CD8-positive, alpha-beta memory T cell (primary cell): ENCODE measurements around the gene FOXK1. TPM values are rescaled to one million over a fixed set of nuclear protein-coding genes. Genes with fewer than 3 reads are reported as not detected.
A peak's percentile ranks its signal among the peaks of the same experiment; 100 is the strongest.

ENCODE experiments used
- CTCF ChIA-PET: fragments of 350-600 bp; sonication (Branson Sonifier 250); formaldehyde crosslinking; loops from one replicate; lab custom pipeline; 2021; ENCODE audit warnings: antibody characterized with exemption; lab: Charles Lee
- POLR2A ChIA-PET: fragments of 350-600 bp; sonication (Branson Sonifier 250); formaldehyde crosslinking; loops from one replicate; lab custom pipeline; 2021; ENCODE audit warnings: antibody characterized with exemption; lab: Charles Lee
- DNase-seq, 5 donors: peaks; one replicate each; pipeline versions ENCODE4 v3.0.0 to v3.0.0-alpha.2; 2020 to 2022; ENCODE audit warnings: mixed read lengths in 1 of 5
- H3K27ac ChIP-seq: one replicate; pipeline ENCODE4 v1.7.0; 2013; ENCODE audit warnings: low read depth, mild to moderate bottlenecking, low read length, moderate library complexity
- H3K27me3 ChIP-seq: 2 replicates; pipeline ENCODE4 v1.7.0; 2013; ENCODE audit warnings: low read length, mild to moderate bottlenecking; ENCODE audit not compliant: insufficient read depth, poor library complexity, severe bottlenecking
- H3K36me3 ChIP-seq: 2 replicates; pipeline ENCODE4 v1.7.0; 2013; ENCODE audit warnings: mild to moderate bottlenecking, low read length, moderate library complexity; ENCODE audit not compliant: insufficient read depth
- H3K4me1 ChIP-seq: 2 replicates; pipeline ENCODE4 v1.7.0; 2013; ENCODE audit warnings: mild to moderate bottlenecking, low read length, moderate library complexity; ENCODE audit not compliant: insufficient read depth
- H3K4me3 ChIP-seq: 2 replicates; pipeline ENCODE4 v1.7.0; 2013; ENCODE audit warnings: mild to moderate bottlenecking, low read length
- H3K9me3 ChIP-seq: 2 replicates; pipeline ENCODE4 v1.7.0; 2013; ENCODE audit warnings: mild to moderate bottlenecking, low read length
- H3K27ac Mint-ChIP-seq, 8 donors: one replicate each; pipeline ENCODE4 v1.8.0; 2020 to 2021; ENCODE audit warnings: mixed read lengths in 8 of 8, mild to moderate bottlenecking in 6 of 8, inconsistent platforms in 3 of 8, moderate library complexity in 3 of 8
- H3K27me3 Mint-ChIP-seq, 2 donors: one replicate each; pipeline ENCODE4 v1.8.0; 2020 to 2021; ENCODE audit warnings: mixed read lengths in 2 of 2, mild to moderate bottlenecking in 1 of 2, moderate library complexity in 1 of 2
- H3K36me3 Mint-ChIP-seq, 3 donors: one replicate each; pipeline ENCODE4 v1.8.0; 2020 to 2021; ENCODE audit warnings: mixed read lengths in 3 of 3, inconsistent platforms in 1 of 3, mild to moderate bottlenecking in 1 of 3
- H3K4me1 Mint-ChIP-seq, 3 donors: one replicate each; pipeline ENCODE4 v1.8.0; 2020 to 2021; ENCODE audit warnings: mixed read lengths in 3 of 3, inconsistent platforms in 1 of 3, mild to moderate bottlenecking in 1 of 3
- H3K4me3 Mint-ChIP-seq, 7 donors: one replicate each; pipeline ENCODE4 v1.8.0; 2020 to 2021; ENCODE audit warnings: mixed read lengths in 7 of 7, mild to moderate bottlenecking in 6 of 7, moderate library complexity in 4 of 7, inconsistent platforms in 2 of 7
- H3K9me3 Mint-ChIP-seq, 5 donors: one replicate each; pipeline ENCODE4 v1.8.0; 2020 to 2022; ENCODE audit warnings: mixed read lengths in 5 of 5, mild to moderate bottlenecking in 3 of 5, moderate library complexity in 2 of 5, inconsistent platforms in 1 of 5
- polyA plus RNA-seq: library from polyadenylated mRNA; unstranded; fragments of 300-500 nt; fragmentation: Illumina TruSeq; gene quantifications from one replicate; pipeline ENCODE4 v1.2.3, GENCODE V29; 2021
- total RNA-seq, 2 experiments: library from RNA; stranded (reverse); gene quantifications; one replicate each; pipeline ENCODE4 v1.2.3, GENCODE V29; 2021

FOXK1 gene
- total and polyA plus RNA-seq, 3 experiments from 2014 or later, result 4.5 to 38.4 (median 35.6) TPM

DNA sequence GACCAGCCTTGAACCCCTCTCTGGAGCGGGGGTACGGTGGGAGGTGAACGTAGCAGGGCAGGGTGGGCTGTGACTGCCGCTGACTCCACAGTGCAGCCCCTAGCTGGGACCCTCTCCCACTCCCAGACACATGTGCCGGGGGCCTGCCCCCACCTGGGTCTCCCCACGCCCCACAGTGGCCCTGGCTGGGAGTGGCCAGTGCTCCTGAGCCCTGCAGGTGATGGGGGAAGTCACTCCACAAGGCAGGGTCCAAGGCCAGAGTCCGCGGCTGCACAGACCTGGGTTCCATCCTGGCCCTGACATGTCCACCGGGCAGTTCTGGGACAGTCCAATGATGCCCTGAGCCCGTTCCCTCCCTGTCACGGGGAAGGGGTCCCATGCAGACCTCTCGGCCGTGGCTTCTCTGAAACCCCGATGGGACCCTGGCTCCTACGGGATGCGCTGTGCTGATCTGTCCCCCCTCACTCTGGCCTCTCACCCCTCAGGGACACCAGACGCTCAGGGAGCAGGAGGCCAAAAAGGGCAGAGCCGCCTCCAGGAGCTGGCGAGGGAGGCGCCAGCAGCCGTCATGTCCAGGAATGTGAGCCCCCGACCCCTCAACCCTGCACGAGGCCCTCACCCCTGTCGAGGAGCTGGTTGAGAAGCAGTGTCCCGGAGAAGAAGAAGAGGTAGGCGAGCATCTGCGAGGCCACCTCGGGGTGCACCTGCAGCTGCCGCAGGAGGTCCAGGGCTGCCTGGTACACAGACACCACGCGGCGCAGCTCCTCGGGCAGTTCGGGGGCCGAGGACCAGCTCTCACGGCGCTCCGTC, 133.7 kb downstream of the FOXK1 start:
- ChIA-PET CTCF (no interaction called here), POLR2A (no interaction called here)
- Histone ChIP-seq H3K4me3 (no peak overlapping the region), H3K4me1 (no peaks in the 10 kb centered on the region), H3K9me3 (no peaks in the 10 kb centered on the region), H3K36me3 (no peaks in the 10 kb centered on the region), H3K27ac (no peak overlapping the region), H3K27me3 (no peaks in the 10 kb centered on the region)
- Mint-ChIP-seq H3K27ac (no peak overlapping the region), H3K4me1 (no peaks in the 10 kb centered on the region), H3K27me3 (peaks cover 8 to 32% of the 10 kb centered on the region in 2 donors), H3K4me3 (no peak overlapping the region), H3K9me3 (peaks cover 0 to 5% (median 0%) of the 10 kb centered on the region in 5 donors), H3K36me3 (no peaks in the 10 kb centered on the region)
- DNase-seq, result no peak

DNA sequence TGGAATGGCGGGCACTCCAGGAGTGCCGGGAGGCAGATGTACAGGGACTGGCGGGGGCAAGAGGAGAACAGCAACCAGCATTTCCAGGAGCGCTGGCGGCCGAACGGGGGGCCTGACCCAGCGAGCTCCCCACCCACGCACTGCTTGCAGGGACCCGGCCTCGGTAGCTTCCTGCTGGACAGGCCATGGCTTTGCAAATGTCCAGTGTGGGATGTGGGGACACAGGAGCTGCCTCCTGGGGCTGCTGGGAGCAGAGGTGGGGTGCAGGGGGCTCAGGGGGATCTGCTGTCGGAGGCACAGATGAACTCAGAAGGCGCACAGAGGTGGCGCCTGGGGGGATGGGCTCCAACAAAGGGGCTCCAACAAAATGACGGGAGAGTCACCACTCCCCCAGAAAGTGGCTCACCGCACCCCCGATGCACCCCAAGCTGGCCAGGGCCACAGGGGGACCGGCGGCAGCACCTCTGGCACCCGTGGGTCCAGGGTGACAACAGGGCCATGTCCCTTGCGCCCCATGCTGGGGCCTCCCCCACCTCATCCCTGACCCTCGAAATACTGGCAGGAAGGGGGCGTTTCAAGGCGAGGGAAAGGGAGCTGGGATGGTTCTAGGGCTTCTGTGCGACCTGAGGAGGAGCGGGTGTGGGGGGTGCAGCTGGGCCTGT, 134.5 kb downstream of the FOXK1 start:
- ChIA-PET POLR2A (no interaction called here), CTCF (no interaction called here)
- peaks cover 0 to 5% (median 0%) of the 10 kb centered on the region in 5 donors for H3K9me3 Mint-ChIP-seq
- no peak overlapping the region for H3K4me3 ChIP-seq
- no peaks in the 10 kb centered on the region for H3K36me3 Mint-ChIP-seq
- H3K27me3 ChIP-seq, result no peaks in the 10 kb centered on the region
- no peaks in the 10 kb centered on the region for H3K9me3 ChIP-seq
- no peaks in the 10 kb centered on the region for H3K4me1 ChIP-seq
- H3K4me3 Mint-ChIP-seq, result no peak overlapping the region
- no peak overlapping the region for H3K27ac ChIP-seq
- DNase-seq, result no peak
- peaks cover 6 to 32% of the 10 kb centered on the region in 2 donors for H3K27me3 Mint-ChIP-seq
- no peaks in the 10 kb centered on the region for H3K36me3 ChIP-seq
- H3K27ac Mint-ChIP-seq, result no peak overlapping the region
- no peaks in the 10 kb centered on the region for H3K4me1 Mint-ChIP-seq

DNA sequence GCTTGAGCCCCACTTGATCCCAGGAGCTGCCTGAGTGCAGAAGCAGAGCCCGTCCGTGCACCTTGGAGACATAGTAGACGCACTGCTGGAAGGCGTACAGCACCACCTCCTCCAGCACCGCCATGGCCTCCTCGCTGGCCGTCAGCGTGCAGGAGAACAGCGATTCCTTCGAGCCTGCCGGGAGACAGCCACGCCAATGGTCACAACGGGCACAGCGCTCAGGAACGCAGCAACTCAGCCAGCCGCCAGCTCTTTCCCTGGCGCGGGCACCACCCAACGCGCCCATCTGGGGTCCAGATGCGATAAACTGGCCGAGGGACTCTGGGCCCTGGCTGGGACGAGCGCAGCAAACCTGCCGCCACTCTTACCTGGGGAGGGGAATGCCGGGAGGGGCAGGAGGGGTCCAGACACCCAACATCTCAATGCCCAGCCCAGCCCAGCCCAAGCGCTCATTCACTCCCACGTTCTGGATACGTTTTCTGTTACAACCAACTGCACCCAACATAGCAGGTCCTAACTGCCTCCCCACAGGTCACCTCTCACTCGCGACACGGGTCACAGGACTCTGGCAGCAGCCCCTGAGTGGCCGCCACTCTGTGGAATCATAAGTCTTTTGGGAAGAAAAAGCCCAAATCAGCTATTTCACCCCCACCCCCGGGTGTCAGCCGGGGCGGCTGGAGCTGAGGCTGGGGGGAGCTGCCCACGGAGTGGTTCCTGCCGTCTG, 135.2 kb downstream of the FOXK1 start:
- H3K9me3 Mint-ChIP-seq, result peaks cover 0 to 5% (median 0%) of the 10 kb centered on the region in 5 donors
- CTCF ChIA-PET, result no interaction called here
- H3K4me3 Mint-ChIP-seq, result no peak overlapping the region

DNA sequence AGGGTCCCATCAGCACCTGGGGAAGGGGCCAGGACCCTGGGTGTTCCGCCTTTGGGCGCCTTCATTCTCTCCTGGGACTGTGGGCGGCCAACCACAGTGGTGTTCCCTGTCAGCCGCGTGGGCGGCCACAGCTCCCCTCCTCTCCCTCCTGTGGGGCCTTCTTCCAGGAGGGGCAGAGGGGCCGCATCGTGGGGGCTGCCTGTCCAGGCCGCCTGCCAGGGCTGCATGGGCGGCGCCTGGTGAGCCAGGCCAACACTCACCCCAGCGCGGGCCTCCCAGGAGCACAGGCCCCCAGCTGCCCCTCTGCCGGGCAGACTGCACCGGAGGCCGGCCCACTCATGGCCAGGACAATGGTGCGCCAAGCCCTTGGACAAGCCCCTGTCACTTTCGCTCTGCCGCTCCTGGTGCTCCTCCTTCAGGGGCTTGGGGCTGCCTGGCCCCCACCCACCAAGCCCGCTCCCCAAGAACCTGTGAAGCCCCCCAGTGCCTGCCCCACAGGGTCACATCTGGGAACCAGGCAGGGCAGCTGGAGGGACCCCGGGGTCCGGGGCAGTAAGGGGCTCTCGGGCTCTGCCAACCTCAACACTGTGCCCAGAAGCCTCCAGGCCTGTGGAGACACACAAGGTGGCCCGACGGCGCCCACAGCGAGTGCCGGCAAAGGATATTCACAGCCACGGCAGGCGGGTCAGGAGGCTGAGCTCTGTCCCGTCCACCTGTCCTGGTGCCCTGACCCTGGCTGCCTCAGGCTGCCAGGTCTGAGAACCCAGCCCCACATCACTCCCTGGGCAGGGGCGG, 136.1 kb downstream of the FOXK1 start:
- H3K27me3 ChIP-seq, result no peaks in the 10 kb centered on the region
- no peak overlapping the region for H3K4me3 Mint-ChIP-seq
- CTCF ChIA-PET, result no interaction called here

More for the DNA sequence above, 135.2 kb downstream of the FOXK1 start:
- H3K27me3 ChIP-seq, result no peaks in the 10 kb centered on the region
- no peak overlapping the region for H3K4me3 ChIP-seq
- peaks cover 6 to 32% of the 10 kb centered on the region in 2 donors for H3K27me3 Mint-ChIP-seq
- H3K36me3 Mint-ChIP-seq, result no peaks in the 10 kb centered on the region
- DNase-seq, result no peak
- no peaks in the 10 kb centered on the region for H3K9me3 ChIP-seq
- POLR2A ChIA-PET, result no interaction called here
- H3K4me1 ChIP-seq, result no peaks in the 10 kb centered on the region
- no peaks in the 10 kb centered on the region for H3K36me3 ChIP-seq
- H3K27ac Mint-ChIP-seq, result no peak overlapping the region
- H3K4me1 Mint-ChIP-seq, result no peaks in the 10 kb centered on the region
- H3K27ac ChIP-seq, result no peak overlapping the region

DNA sequence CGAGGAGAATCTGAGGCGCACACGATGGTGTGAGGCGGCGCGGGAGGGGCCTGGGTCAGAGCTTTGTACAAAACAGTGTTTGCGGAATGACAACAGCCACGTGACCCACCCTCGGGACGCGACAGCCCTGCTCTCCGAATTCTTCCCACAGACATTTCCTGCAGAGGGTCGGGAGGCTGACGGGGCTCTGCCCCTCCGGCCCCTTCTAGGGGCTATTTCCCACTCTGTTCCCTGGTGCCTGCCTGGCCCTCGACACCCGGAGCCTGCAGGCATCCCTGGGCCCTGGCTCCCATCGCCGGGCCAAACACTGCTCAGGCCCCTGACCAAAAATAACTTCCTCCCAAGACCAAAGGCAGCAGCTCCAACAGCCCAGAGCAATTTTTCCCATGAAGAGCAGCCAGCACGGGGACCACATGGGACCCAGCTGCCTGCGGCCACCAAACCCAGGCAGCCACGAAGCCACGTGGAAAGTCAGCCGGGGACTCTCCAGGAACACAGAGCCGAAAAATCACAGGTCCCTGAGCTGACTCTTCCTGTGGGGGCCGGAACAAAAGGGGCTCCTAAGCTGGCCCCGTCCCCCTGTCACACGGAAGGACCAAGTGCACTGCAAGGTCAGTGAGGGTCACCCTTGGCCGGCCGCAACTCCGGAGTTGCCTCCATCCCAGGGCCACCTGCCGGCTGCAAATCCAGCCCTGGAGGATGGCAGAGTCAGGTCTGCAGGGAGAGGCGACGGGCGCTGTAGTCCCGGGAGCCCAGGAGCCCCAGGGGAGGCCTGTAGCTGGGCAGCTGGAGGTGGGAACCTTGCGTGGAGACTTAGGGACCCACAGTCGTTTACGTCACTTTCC, 137.7 kb downstream of the FOXK1 start:
- no peak for DNase-seq
- H3K4me3 ChIP-seq, result no peak overlapping the region
- CTCF ChIA-PET, result no interaction called here
- H3K36me3 ChIP-seq, result no peaks in the 10 kb centered on the region
- Mint-ChIP-seq H3K36me3 (no peaks in the 10 kb centered on the region), H3K9me3 (no peaks in the 10 kb centered on the region), H3K4me1 (no peaks in the 10 kb centered on the region), H3K27me3 (peaks cover 3 to 14% of the 10 kb centered on the region in 2 donors), H3K4me3 (no peak overlapping the region), H3K27ac (peak overlapping the region in 1 of 8 donors; percentile 22)
- H3K27me3 ChIP-seq, result no peaks in the 10 kb centered on the region
- H3K27ac ChIP-seq, result no peak overlapping the region
- POLR2A ChIA-PET, result no interaction called here
- no peaks in the 10 kb centered on the region for H3K4me1 ChIP-seq
- H3K9me3 ChIP-seq, result no peaks in the 10 kb centered on the region

More for the DNA sequence above, 136.1 kb downstream of the FOXK1 start:
- Histone ChIP-seq H3K9me3 (no peaks in the 10 kb centered on the region), H3K4me1 (no peaks in the 10 kb centered on the region), H3K36me3 (no peaks in the 10 kb centered on the region), H3K4me3 (no peak overlapping the region), H3K27ac (no peak overlapping the region)
- Mint-ChIP-seq H3K4me1 (no peaks in the 10 kb centered on the region), H3K36me3 (no peaks in the 10 kb centered on the region), H3K9me3 (peaks cover 0 to 2% (median 0%) of the 10 kb centered on the region in 5 donors), H3K27me3 (peaks cover 6 to 30% of the 10 kb centered on the region in 2 donors), H3K27ac (no peak overlapping the region)
- POLR2A ChIA-PET, result no interaction called here
- DNase-seq, result no peak

DNA sequence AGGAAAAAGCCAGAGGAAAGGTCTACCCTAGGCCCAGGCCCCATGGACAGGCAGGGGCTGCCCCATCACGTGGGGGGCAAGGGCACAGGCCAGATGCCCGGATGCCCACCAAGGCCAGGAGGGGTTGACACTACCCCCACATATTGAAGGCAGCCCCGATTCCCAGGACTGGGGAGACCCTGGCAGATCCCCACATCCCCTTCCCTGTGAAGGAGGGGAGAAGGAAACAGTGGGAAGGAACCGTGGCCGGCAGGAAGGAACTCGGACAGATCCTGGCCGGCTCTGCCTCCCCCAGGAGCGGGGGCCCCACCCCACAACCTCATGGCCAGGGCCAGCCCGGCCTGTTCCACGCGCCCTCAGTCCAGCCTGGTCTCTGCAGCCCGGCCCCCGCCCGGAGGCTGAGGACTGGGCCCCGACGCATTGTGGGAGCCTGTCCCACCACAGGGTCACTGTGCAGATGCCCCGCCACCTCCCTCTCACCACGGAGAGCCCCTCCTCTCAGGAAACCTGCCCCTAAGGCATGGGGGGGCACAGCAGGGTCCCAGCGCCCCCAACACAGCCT, 138.4 kb downstream of the FOXK1 start:
- ChIA-PET CTCF (no interaction called here), POLR2A (no interaction called here)
- no peak overlapping the region for H3K4me3 ChIP-seq
- Mint-ChIP-seq H3K36me3 (no peaks in the 10 kb centered on the region), H3K4me3 (no peak overlapping the region), H3K4me1 (no peaks in the 10 kb centered on the region), H3K9me3 (no peaks in the 10 kb centered on the region), H3K27ac (peak overlapping the region in 1 of 8 donors; percentile 33), H3K27me3 (peaks cover 5 to 13% of the 10 kb centered on the region in 2 donors)
- no peaks in the 10 kb centered on the region for H3K9me3 ChIP-seq
- DNase-seq, result peak in 1 of 5 donors; percentile 43
- no peak overlapping the region for H3K27ac ChIP-seq
- H3K4me1 ChIP-seq, result no peaks in the 10 kb centered on the region
- H3K27me3 ChIP-seq, result no peaks in the 10 kb centered on the region
- H3K36me3 ChIP-seq, result no peaks in the 10 kb centered on the region
